Femur (tissue), 1 donor: ENCODE results near the gene IFT25.

Source experiments
- DNase-seq: peaks from one replicate; pipeline ENCODE4 v3.0.0-alpha.2; 2017

IFT25 gene

DNA sequence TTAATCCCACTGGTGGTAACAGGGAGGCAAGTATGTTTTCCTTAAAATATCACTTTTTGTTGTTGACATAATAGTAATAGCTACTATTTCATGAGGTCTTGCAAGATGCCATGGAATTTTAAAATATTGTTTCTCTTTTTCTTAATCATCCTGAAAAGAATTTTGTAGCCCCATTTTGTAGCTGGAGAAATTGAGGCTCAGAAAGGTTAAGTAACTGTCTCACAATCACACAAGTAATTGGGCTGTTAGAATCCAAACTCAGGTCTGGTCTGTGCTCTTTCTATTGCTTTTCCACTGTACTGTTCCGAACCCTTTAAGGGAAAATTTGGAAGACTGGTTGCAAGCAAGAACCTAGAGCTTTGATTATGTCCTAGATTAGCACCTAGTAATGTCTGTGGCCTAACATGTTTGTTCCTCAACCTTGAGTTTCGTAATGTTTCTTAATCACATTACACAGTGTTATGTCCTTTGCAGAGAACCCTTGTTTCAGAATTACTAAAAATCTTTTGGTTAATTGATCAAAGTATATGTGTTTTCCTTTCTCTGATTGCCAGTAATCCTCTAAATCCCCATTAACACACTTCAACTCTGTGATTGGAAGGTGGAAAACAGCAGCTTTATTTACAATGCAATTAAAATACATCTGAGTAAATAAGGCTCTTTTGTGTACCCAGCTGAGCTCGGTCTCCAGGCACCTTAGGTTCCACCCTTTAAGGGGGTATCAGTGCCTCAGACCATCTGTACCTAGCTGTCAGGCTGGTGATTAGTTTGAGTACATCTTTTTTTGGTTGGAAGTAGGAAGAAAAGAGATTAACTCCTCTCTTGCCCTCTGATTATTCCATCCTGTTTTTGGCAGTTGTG, 11.0 kb upstream of the IFT25 start:
- DNase-seq: no peak

DNA sequence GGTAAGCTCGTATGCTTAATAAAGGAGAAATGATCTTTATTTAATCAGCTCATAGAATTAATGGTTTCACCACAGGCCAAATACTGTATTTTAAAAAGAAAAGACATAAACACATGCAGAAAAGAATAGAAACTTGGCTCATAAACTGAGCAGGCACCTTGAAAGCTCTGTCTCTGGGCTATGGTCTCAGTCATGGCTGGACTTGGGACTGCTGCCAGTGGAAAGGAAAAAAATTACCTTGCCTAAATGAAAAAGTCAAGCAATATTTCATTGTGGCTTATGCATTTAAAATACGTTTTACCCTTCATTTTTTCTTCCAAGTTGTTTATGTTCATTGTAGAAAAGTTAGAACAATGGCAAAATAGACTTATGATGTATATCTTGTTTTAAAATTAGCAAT, 8.6 kb upstream of the IFT25 start:
- no peak for DNase-seq

DNA sequence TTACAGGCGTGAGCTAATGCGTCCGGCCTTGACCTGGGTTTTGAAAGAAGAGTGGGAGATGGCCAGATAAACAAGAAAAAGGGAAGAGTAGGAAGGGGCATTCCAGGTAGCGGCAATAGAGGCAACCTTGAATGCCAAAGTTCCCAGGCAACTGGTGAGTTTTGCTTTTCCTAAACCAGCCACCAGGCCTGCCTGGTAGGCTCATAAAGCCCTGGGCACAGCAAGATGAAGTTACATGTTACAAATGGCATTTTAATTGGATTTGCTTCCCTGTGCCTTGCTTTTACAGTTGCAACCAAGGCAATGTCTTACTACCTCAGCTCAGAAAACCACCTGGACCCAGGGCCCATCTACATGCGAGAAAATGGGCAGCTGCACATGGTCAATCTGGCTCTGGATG, 6.2 kb upstream of the IFT25 start:
- DNase-seq: no peak

DNA sequence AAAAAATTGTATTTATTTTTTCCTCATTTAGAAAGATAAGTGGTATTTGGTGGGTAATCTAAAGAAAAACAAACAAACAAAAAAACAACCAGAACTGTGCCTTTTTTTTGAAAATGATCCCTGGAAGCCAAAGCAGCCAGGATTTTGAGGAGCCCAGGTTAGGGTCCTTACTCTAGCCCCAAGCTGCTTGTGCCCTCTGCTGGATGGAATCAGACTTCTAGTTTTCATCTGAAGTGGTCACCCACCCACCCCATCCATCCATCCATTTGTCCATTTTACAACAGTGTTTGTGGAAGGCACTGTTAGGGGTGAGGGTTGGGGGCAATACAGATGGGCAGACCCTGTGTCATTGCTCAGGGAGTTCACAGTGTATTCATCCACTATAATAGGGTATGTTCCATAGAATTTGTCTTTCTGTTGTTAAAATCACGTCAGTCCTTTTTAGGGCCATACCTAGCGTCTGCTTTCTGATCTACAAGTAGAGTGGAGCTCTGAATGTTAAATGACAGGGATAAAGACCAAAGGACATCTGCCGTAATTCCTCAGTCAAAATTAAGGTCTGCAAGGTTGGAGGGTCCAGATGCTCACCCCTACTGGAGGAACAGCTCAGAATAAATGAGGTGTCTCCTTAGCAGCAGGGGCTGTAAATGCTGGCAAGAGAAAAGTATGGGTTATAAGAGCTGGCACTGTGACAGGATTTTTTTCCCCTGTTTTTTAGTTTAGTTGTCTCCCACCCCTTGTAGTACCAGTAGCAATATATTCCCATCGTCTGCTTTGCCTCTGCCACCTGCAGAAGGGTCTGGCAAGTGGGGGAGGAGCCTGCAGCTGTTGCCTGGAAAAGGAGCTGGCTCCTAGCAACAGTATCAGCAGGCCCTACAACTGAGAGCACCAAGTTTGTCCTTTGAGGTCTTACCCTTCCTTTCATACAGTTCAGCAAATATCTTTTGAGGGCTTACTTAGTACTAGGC, 3.8 kb upstream of the IFT25 start:
- DNase-seq: peak; percentile 44

DNA sequence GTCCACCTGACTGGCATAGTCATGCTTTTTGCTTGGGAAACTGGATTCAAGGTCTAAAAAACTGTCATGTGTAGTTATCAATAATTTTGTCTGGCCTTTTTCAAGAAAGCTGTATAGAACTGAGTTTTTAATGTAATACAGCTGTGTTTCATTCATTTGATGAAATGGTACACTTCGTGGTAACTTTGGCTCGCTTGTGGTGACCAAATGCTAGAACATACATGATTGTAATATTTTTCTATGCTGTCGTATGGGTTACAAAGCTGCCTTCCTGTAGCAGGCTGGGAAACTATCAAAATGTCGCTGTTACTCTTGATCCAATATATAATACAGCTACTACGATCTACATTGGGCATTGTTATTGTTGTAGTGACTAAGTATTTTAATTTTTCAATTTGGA, 2.8 kb upstream of the IFT25 start:
- DNase-seq: no peak

DNA sequence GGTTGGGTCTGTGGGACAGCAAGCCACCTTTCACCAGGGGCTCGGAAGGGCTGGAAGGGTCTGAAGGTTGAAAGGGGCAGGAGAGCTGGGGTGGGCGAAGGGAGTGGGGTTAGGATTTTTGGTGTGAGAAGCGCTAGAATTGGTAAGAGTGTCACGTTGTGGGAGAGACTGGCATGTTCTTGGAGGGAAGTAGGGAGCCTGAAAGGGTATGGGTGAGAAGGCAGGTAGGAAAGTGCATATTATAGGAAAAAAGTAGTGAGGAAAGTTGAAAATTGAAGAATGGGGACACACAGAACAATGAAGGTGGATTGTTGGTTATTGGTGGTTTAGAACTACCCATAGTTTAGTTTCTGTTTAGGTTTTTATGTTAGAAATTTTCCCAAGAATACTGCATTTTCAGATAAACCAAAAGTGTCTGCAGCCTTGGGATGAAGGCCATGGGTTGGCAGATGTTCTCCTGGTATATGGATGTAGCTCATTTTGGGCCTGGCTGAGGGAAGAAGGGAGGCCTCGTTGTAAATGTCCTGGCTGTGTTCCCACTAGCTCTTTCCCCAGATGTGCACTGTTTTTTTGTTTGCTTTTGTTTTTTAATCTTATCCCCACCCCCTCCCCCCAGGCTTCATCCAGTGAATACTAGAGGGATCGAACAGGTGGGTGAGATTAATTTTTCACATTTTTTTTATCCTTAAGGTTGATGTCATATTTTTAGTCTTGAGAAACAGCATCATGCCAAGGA, 1.8 kb upstream of the IFT25 start:
- no peak for DNase-seq

GRCh38 chr1:53946252-53947171, 1.0 kb upstream of the IFT25 start, which contains the start of gene LRRC42:
TSS of gene LRRC42 (plus strand) at chr1:53946350. CDS start at chr1:53952000, 5,650 bp downstream.
- DNase-seq: no peak

DNA sequence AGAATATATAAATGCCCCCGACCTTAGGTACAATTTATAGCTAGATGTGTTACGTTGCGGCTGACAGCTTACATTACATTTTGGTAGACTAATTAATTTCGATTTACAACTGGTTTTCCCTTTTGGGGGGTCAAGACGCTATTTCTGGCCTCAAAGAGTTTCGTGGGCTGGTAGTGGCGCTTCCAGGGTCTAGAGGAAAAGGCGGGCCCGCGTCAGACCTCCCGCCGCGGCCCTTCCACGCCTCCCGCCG, 391 bp downstream of the IFT25 start:
- no peak for DNase-seq

DNA sequence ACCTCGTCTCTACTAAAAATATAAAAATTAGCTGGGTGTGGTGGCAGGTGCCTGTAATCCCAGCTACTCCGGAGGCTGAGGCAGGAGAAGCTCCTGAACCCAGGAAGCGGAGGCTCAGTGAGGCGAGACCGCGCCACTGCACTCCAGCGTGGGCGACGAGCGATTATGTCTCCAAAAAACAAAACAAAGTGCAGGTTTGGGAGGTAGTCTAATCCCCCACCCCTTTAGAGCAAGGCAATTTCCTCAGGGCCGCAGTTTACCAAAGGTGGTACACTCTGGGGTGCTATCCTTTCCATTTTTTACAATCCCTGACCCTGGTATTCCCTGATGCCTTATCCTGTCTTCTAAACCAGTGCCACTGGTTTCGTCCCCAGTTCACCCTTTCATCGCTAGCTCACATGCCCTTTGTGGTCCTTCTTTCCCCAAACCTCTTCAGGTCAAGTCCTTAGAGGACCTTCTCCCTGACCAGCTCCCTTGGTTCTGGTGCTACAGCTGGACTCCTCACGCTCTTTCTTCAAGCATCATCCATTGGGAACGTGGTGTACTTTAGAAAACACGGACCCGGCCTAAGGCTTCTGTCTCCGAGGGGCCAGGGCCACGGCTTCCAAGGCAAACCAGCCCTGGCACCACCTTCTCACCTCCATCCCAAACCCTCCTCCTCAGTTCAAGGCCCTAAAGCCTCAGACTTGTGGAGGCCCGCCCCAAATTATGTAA, 873 bp downstream of the IFT25 start:
- DNase-seq: no peak

- DNase-seq: no peak
Measured at GRCh38 chr1:53943490-53944043, 1.9 kb downstream of the IFT25 start.

DNA sequence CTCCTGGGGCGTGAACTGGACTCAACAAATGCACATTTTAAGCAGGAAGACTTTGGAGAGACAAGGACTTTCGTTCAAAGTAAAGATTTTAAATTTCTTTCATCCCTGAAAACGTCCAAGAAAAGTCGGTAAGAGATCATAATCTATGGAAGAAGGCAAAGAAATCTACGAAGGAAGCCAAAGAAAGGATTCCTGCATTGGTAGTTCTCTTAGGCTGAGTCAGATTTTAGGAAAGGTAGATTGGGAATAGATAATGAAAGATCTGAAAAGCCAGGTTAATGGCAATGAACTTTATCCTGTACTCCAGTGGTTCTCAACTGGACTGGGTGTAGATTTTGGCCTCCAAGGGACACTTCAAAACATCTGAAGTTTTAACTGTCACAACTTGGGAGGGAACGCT, 2.4 kb downstream of the IFT25 start:
- DNase-seq: no peak

DNA sequence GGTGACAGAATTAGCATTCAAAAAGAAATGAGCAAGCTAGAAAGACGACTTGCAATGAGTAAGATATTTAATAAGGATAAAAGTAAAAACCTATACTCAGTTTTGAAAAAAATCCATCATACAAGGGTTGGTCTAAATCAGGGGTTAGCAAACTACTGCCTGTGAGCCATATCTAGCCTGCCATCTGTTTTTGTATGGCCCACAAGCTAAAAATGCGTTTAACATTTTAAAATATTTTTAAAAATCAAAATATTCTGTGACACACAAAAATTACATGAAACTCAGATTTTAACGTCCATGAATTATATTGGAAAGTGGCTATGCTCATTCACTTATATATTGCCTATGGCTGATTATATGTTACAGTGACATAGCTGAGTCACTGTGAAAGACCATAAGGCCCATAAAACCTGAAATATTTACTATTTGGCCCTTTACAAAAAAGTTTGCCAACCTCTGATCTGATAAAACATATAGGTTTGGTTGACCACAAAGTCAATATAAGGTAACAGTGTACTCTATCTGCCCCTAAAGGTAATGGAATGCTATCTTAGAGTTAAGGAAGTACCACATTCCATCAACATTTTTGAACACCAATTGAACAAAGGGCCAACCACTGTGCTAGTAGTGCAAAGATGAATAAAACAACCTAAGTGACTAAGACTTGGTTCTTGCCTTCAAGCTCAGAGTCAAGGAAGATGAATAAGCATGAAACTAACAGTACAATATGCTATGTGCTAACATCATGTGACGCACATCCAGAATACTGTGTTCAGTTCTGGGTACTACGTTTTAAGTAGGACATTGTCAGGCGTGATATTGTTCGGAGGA, 3.2 kb downstream of the IFT25 start:
- no peak for DNase-seq

DNA sequence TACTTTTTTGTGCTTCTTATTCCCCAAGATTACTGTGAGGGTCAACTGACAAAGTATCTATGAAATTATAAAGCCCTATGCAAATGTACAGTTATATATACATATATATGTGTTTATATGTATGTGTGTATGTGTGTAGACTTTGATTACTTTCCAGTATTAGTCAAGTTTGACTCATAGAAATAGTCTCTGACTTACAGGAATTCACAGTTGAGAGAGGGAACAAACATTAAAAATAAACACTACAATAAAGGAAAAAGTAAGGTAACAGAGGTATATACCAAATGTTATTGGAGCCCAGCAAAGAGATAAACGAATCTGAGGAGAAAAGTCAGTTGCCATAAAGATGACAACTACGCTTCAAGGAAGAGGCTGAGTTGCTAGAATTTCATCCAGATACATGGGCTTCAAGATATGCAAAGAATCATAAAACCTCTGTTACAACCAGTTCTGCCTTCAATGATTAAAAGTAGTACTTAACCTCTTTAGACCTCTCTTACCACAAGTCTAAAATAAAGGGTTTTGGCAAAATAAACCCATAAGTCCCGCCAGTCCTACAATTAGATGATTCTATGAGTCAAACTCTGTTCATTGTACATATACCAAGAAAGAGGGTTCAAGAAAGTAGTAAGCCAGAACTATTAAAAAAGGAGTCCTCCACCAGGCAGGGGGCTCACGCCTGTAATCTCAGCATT, 7.2 kb downstream of the IFT25 start:
- DNase-seq: no peak

DNA sequence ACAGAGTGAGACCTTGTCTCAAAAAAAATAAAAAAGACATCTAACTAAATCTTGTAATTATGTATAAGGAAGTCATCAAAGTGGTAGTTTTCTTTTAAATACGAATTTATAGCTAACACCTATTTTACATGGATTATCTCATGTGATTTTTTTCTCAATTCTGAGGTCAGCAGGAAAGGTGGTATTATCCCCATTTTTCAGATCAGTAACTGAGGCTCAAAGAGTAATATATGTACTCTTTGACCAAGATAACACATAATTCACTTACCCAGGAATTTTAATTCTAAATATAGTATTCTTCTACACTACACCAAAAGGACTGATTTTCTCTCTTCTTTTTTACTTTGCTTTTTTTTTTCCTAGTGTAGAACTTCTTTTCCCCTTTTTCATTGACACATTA, 9.1 kb downstream of the IFT25 start:
- no peak for DNase-seq

DNA sequence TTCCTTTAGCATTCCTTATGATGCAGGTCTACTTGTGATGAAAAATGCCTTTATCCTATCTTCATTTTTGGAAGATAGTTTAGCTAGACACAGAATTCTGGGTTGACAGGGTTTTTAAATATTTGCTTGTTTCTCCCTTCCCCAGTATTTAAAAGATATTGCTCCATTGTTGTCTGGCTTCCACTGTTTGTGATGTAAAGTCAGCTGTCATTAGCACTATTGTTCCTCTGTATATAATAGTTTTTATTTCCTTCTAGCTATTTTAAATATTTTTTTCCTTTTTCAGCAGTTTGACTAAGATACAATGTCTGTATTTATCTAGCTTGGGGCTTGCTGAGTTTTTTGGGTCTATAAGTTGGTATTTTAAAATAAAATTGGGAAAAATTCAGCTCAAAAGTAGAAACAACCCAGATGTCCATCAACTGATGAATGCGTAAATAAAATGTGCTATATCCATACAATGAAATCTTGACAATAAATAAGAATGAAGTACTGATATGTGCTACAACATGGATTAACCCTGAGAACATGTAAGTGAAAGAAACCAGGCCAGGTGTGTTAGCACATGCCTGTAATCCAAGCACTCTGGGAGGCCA, 11.2 kb downstream of the IFT25 start:
- DNase-seq: no peak

- no peak for DNase-seq
Measured at GRCh38 chr1:53931523-53931922, 14.0 kb downstream of the IFT25 start.

GRCh38 chr1:53930932-53931331, 14.6 kb downstream of the IFT25 start:
- no peak for DNase-seq

GRCh38 chr1:53929246-53929960, 16.1 kb downstream of the IFT25 start:
- DNase-seq: no peak
